ENCODE results near the gene CELF5. TPM values are rescaled to one million over a fixed set of nuclear protein-coding genes. Genes with fewer than 3 reads are reported as not detected.
"Not testable (repeated sequence)": the region's sequence is repeated elsewhere in the genome, so short reads cannot be mapped to it uniquely, and the experiment has no call there.

CELF5 gene
- total and polyA plus RNA-seq, 9 donors = 0.09 to 1.6 (median 0.69) TPM

DNA sequence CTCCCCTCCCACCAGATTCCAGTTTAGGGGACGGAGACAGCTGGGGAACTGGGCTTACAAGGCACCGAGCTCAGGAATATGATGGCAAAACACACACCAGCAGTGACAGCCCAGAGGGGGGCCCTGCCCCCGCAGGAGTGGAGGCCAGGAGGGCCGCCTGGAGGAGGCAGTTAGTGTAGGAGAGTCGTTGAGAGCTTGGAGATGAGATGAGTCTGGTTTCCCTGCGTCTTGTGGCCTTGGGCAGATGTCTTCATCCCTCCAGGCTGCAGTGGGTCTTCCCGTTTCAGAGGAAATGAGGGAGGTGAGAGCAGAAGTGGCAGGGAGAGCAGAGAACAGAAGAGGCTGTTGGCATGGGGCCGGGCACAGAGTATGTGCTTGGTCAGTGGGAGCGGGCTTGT, 4.9 kb downstream of the CELF5 start:
- Histone ChIP-seq H3K36me3 (ENCODE audit: control insufficient read depth, insufficient read depth, low read length) (no peaks in the 10 kb centered on the region), H3K9me3 (replicated peaks; ENCODE audit: control insufficient read depth, low read depth, low read length) (no peaks in the 10 kb centered on the region), H3K4me3 (ENCODE audit: low read length) (no peak overlapping the region), H3K4me1 (ENCODE audit: control insufficient read depth, insufficient read depth, low read length) (peaks cover 3% of the 10 kb centered on the region), H3K27me3 (ENCODE audit: control insufficient read depth, insufficient read depth, low read length) (peaks cover 53% of the 10 kb centered on the region), H3K27ac (ENCODE audit: low read length) (no peak overlapping the region)
- WGBS (ENCODE audit: insufficient coverage) = 58% methylated on average over 7 of the region's 9 CpGs
- no peak for DNase-seq

- no peak overlapping the region for H3K27ac ChIP-seq (ENCODE audit: low read length)
- no peaks in the 10 kb centered on the region for H3K36me3 ChIP-seq (ENCODE audit: control insufficient read depth, insufficient read depth, low read length)
- peaks cover 3% of the 10 kb centered on the region for H3K4me1 ChIP-seq (ENCODE audit: control insufficient read depth, insufficient read depth, low read length)
- H3K9me3 ChIP-seq (replicated peaks; ENCODE audit: control insufficient read depth, low read depth, low read length) = no peaks in the 10 kb centered on the region
- no peak for DNase-seq
- H3K27me3 ChIP-seq (ENCODE audit: control insufficient read depth, insufficient read depth, low read length) = peaks cover 51% of the 10 kb centered on the region
- no peak overlapping the region for H3K4me3 ChIP-seq (ENCODE audit: low read length)
- 77% methylated on average over 2 of the region's 4 CpGs for WGBS (ENCODE audit: insufficient coverage)
Observed at GRCh38 chr19:3229888-3230496, 5.5 kb downstream of the CELF5 start.

DNA sequence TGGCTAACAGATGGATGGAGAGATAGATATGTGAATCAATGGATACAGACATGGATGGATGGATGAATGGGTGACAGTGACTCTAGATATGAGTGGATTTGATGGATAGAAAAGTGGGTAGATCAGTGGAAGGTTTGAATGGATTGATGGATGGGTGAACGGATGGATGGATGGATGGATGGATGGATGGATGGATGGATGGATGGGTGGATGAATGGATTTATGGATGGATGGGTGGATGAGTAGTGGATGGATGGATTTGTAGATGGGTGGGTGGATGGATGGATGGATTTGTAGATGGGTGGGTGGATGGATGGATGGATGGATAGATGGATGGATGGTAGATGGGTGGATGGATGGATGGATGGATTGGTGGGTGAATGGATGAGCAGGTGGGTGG, 6.8 kb downstream of the CELF5 start:
- Histone ChIP-seq H3K27me3 (ENCODE audit: control insufficient read depth, insufficient read depth, low read length) (peaks cover 41% of the 10 kb centered on the region), H3K9me3 (replicated peaks; ENCODE audit: control insufficient read depth, low read depth, low read length) (no peaks in the 10 kb centered on the region), H3K4me1 (ENCODE audit: control insufficient read depth, insufficient read depth, low read length) (peaks cover 3% of the 10 kb centered on the region), H3K4me3 (ENCODE audit: low read length) (no peak overlapping the region), H3K36me3 (ENCODE audit: control insufficient read depth, insufficient read depth, low read length) (no peaks in the 10 kb centered on the region), H3K27ac (ENCODE audit: low read length) (no peak overlapping the region)
- 100% methylated on average over 1 of the region's 1 CpG for WGBS (ENCODE audit: insufficient coverage)
- DNase-seq = no peak

GRCh38 chr19:3233116-3233515, 8.7 kb downstream of the CELF5 start:
- Histone ChIP-seq H3K4me1 (ENCODE audit: control insufficient read depth, insufficient read depth, low read length) (peaks cover 2% of the 10 kb centered on the region), H3K27me3 (ENCODE audit: control insufficient read depth, insufficient read depth, low read length) (peaks cover 23% of the 10 kb centered on the region), H3K9me3 (replicated peaks; ENCODE audit: control insufficient read depth, low read depth, low read length) (no peaks in the 10 kb centered on the region), H3K27ac (ENCODE audit: low read length) (no peak overlapping the region), H3K36me3 (ENCODE audit: control insufficient read depth, insufficient read depth, low read length) (no peaks in the 10 kb centered on the region), H3K4me3 (ENCODE audit: low read length) (no peak overlapping the region)
- 68% methylated on average over 2 of the region's 4 CpGs for WGBS (ENCODE audit: insufficient coverage)
- DNase-seq = no peak

- H3K27ac ChIP-seq (ENCODE audit: low read length) = no peak overlapping the region
- peaks cover 17% of the 10 kb centered on the region for H3K27me3 ChIP-seq (ENCODE audit: control insufficient read depth, insufficient read depth, low read length)
- no peaks in the 10 kb centered on the region for H3K36me3 ChIP-seq (ENCODE audit: control insufficient read depth, insufficient read depth, low read length)
- H3K4me1 ChIP-seq (ENCODE audit: control insufficient read depth, insufficient read depth, low read length) = no peaks in the 10 kb centered on the region
- no peak overlapping the region for H3K4me3 ChIP-seq (ENCODE audit: low read length)
- no peak for DNase-seq
- no peaks in the 10 kb centered on the region for H3K9me3 ChIP-seq (replicated peaks; ENCODE audit: control insufficient read depth, low read depth, low read length)
- no CpG with 5 or more reads among the region's 4 CpGs for WGBS (ENCODE audit: insufficient coverage)
Observed at GRCh38 chr19:3233831-3234230, 9.4 kb downstream of the CELF5 start.

GRCh38 chr19:3234800-3235199, 10.3 kb downstream of the CELF5 start:
- Histone ChIP-seq H3K27ac (ENCODE audit: low read length) (no peak overlapping the region), H3K27me3 (ENCODE audit: control insufficient read depth, insufficient read depth, low read length) (peaks cover 7% of the 10 kb centered on the region), H3K9me3 (replicated peaks; ENCODE audit: control insufficient read depth, low read depth, low read length) (no peaks in the 10 kb centered on the region), H3K36me3 (ENCODE audit: control insufficient read depth, insufficient read depth, low read length) (no peaks in the 10 kb centered on the region), H3K4me1 (ENCODE audit: control insufficient read depth, insufficient read depth, low read length) (no peaks in the 10 kb centered on the region), H3K4me3 (ENCODE audit: low read length) (no peak overlapping the region)
- WGBS (ENCODE audit: insufficient coverage) = 66% methylated on average over 9 of the region's 9 CpGs
- DNase-seq = no peak

DNA sequence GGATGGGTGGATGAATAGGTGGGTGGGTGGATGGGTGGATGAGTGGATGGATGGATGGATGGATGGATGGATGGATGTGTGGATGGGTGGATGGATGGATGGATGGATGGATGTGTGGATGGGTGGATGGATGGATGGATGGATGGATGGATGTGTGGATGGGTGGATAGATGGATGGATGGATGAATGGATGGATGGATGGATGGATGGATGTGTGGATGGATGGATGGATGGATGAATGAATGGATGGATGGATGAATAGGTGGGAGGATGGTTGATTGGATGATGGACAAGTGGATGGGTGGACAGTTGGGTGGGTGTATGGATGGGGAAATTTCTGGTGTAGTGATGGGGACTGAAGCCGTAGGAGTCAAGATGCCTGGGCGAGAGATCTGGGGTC, 11.1 kb downstream of the CELF5 start:
- not testable (repeated sequence) for H3K4me3 ChIP-seq (ENCODE audit: low read length); DNase-seq; H3K36me3 ChIP-seq (ENCODE audit: control insufficient read depth, insufficient read depth, low read length); H3K9me3 ChIP-seq (replicated peaks; ENCODE audit: control insufficient read depth, low read depth, low read length); H3K4me1 ChIP-seq (ENCODE audit: control insufficient read depth, insufficient read depth, low read length); H3K27me3 ChIP-seq (ENCODE audit: control insufficient read depth, insufficient read depth, low read length); H3K27ac ChIP-seq (ENCODE audit: low read length)
- WGBS (ENCODE audit: insufficient coverage) = 79% methylated on average over 2 of the region's 2 CpGs

GRCh38 chr19:3236272-3236671, 11.8 kb downstream of the CELF5 start:
- H3K27me3 ChIP-seq (ENCODE audit: control insufficient read depth, insufficient read depth, low read length) = no peaks in the 10 kb centered on the region

DNA sequence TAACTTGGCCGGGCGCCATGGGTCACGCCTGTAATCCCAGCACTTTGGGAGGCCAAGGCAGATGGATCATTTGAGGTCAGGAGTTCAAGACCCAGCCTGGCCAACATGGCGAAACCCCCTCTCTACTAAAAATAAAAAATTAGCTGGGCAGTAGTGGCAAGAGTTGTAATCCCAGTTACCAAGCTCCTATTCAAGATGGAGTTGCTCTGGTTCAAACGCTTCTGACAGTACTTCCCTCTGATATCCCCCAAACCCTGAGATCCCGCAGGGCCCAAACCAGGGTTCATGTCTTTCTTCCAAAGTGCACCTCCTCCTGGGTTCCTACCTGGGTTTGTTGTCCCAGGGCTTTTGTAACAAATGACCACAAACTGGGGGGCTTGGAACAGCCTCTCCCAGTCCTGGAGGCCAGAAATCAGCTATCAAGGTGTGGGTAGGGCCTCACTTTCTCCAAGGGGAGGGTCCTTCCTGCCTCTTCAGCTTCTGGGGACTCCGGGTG, 13.7 kb downstream of the CELF5 start:
- WGBS (ENCODE audit: insufficient coverage) = 100% methylated on average over 3 of the region's 7 CpGs
- no peak overlapping the region for H3K27ac ChIP-seq (ENCODE audit: low read length)
- H3K36me3 ChIP-seq (ENCODE audit: control insufficient read depth, insufficient read depth, low read length) = no peaks in the 10 kb centered on the region
- H3K27me3 ChIP-seq (ENCODE audit: control insufficient read depth, insufficient read depth, low read length) = no peaks in the 10 kb centered on the region
- no peak for DNase-seq
- H3K9me3 ChIP-seq (replicated peaks; ENCODE audit: control insufficient read depth, low read depth, low read length) = no peaks in the 10 kb centered on the region
- no peak overlapping the region for H3K4me3 ChIP-seq (ENCODE audit: low read length)
- H3K4me1 ChIP-seq (ENCODE audit: control insufficient read depth, insufficient read depth, low read length) = no peaks in the 10 kb centered on the region

More at GRCh38 chr19:3236272-3236671, 11.8 kb downstream of the CELF5 start:
- WGBS (ENCODE audit: insufficient coverage) = no CpG with 5 or more reads among the region's 4 CpGs
- DNase-seq = no peak
- no peak overlapping the region for H3K4me3 ChIP-seq (ENCODE audit: low read length)
- H3K4me1 ChIP-seq (ENCODE audit: control insufficient read depth, insufficient read depth, low read length) = no peaks in the 10 kb centered on the region
- H3K9me3 ChIP-seq (replicated peaks; ENCODE audit: control insufficient read depth, low read depth, low read length) = no peaks in the 10 kb centered on the region
- H3K36me3 ChIP-seq (ENCODE audit: control insufficient read depth, insufficient read depth, low read length) = no peaks in the 10 kb centered on the region
- no peak overlapping the region for H3K27ac ChIP-seq (ENCODE audit: low read length)

DNA sequence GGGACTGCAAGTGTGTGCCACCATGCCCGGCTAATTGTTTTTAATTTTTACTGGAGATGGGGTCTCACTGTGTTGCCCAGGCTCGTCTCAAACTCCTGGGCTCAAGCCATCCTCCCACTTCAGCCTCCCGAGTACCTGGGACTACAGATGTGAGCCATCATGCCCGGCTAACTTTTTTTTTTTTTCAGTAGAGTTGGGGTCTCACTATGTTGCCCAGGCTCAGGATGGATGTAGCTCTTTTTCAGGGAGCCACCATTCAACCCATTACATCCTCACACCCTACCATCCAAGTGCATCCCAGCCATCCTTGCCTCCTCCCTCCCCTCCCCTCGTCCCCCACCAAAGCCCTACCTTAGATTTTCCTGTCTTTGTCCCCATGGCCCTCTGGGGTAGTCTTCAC, 14.9 kb downstream of the CELF5 start:
- WGBS (ENCODE audit: insufficient coverage) = 75% methylated on average over 1 of the region's 5 CpGs
- Histone ChIP-seq H3K36me3 (ENCODE audit: control insufficient read depth, insufficient read depth, low read length) (no peaks in the 10 kb centered on the region), H3K4me1 (ENCODE audit: control insufficient read depth, insufficient read depth, low read length) (no peaks in the 10 kb centered on the region), H3K9me3 (replicated peaks; ENCODE audit: control insufficient read depth, low read depth, low read length) (no peaks in the 10 kb centered on the region), H3K27ac (ENCODE audit: low read length) (no peak overlapping the region), H3K27me3 (ENCODE audit: control insufficient read depth, insufficient read depth, low read length) (no peaks in the 10 kb centered on the region), H3K4me3 (ENCODE audit: low read length) (no peak overlapping the region)
- no peak for DNase-seq

Measured in muscle of leg (tissue), 11 donors.